ENCODE results near the gene CTXND1.

CTXND1 gene

GRCh38 chr15:80288131-80288530 is 36.1 kb upstream of the CTXND1 start:
- no peak overlapping the region for H3K27ac ChIP-seq
- H3K36me3 ChIP-seq: no peaks in the 10 kb centered on the region
- no peaks in the 10 kb centered on the region for H3K9me3 ChIP-seq
- H3K4me1 ChIP-seq (ENCODE audit: control insufficient read depth in 1 of 2, insufficient read depth in 1 of 2, low read depth in 1 of 2, low read length in 1 of 2): no peaks in the 10 kb centered on the region
- TF ChIP-seq CTCF (IDR thresholded peaks at IDR 0.05): no peak
- H3K4me3 ChIP-seq (ENCODE audit: low read depth in 1 of 2, low read length in 1 of 2): no peak overlapping the region
- H3K27me3 ChIP-seq: peaks cover 57% of the 10 kb centered on the region

DNA sequence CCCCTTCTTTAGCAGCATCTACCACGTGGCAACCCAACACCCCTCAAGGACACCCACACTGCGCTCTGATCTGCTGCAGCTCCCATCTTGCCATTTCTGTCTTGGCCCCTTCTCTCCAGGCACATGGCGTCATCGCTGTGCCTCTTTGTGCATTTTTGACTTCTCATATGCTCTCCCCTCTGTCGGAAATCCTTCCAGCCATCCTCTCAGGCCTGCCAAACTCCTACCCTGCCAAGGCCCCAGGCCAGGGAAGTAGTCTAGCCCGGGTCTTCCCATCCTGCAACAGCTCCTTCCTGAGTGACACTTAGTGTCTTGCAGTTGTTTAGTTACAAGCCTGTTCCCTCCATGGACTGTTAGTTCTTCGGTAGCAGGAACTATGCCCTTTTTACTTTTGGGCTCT is 34.0 kb upstream of the CTXND1 start:
- Histone ChIP-seq H3K4me3 (ENCODE audit: low read depth in 1 of 2, low read length in 1 of 2) (no peak overlapping the region), H3K4me1 (ENCODE audit: control insufficient read depth in 1 of 2, insufficient read depth in 1 of 2, low read depth in 1 of 2, low read length in 1 of 2) (no peaks in the 10 kb centered on the region), H3K27ac (no peak overlapping the region), H3K36me3 (no peaks in the 10 kb centered on the region), H3K27me3 (peaks cover 49% of the 10 kb centered on the region), H3K9me3 (no peaks in the 10 kb centered on the region)
- no peak for TF ChIP-seq CTCF (IDR thresholded peaks at IDR 0.05)

DNA sequence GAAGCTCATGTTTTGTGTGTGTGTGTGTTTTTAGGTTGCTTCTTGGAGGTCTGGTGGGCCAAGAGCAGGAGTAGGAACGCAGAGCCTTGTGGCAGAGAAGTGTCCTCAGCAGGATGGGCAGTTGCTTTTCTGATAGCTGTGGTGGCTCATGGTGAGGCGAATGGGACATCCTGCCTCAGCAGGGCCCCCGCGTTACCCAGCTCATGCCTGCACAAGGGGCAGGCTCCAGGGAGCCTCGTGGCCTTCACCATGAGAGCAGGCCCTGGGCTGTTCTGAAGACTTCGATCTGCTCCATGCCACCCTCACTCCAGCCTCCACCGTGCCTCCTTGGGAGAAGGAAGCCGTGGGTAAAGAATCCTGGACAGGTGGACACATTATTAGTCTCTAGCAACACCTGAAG is 33.4 kb upstream of the CTXND1 start:
- no peaks in the 10 kb centered on the region for H3K36me3 ChIP-seq
- H3K9me3 ChIP-seq: no peaks in the 10 kb centered on the region
- no peaks in the 10 kb centered on the region for H3K4me1 ChIP-seq (ENCODE audit: control insufficient read depth in 1 of 2, insufficient read depth in 1 of 2, low read depth in 1 of 2, low read length in 1 of 2)
- no peak for TF ChIP-seq CTCF (IDR thresholded peaks at IDR 0.05)
- H3K27me3 ChIP-seq: peaks cover 49% of the 10 kb centered on the region
- no peak overlapping the region for H3K4me3 ChIP-seq (ENCODE audit: low read depth in 1 of 2, low read length in 1 of 2)
- no peak overlapping the region for H3K27ac ChIP-seq

GRCh38 chr15:80283531-80283930 is 31.5 kb upstream of the CTXND1 start:
- H3K9me3 ChIP-seq: no peaks in the 10 kb centered on the region
- no peak overlapping the region for H3K27ac ChIP-seq
- no peaks in the 10 kb centered on the region for H3K36me3 ChIP-seq
- TF ChIP-seq CTCF (IDR thresholded peaks at IDR 0.05): no peak
- H3K4me1 ChIP-seq (ENCODE audit: control insufficient read depth in 1 of 2, insufficient read depth in 1 of 2, low read depth in 1 of 2, low read length in 1 of 2): no peaks in the 10 kb centered on the region
- H3K4me3 ChIP-seq (ENCODE audit: low read depth in 1 of 2, low read length in 1 of 2): no peak overlapping the region
- peaks cover 30% of the 10 kb centered on the region for H3K27me3 ChIP-seq

- H3K4me1 ChIP-seq (ENCODE audit: control insufficient read depth in 1 of 2, insufficient read depth in 1 of 2, low read depth in 1 of 2, low read length in 1 of 2): no peaks in the 10 kb centered on the region
- no peak for TF ChIP-seq CTCF (IDR thresholded peaks at IDR 0.05)
- no peaks in the 10 kb centered on the region for H3K9me3 ChIP-seq
- H3K4me3 ChIP-seq (ENCODE audit: low read depth in 1 of 2, low read length in 1 of 2): no peak overlapping the region
- H3K27ac ChIP-seq: no peak overlapping the region
- peaks cover 11% of the 10 kb centered on the region for H3K27me3 ChIP-seq
- H3K36me3 ChIP-seq: no peaks in the 10 kb centered on the region
These were observed 25.1 kb upstream of the CTXND1 start for GRCh38 chr15:80277147-80277546.

GRCh38 chr15:80275961-80276360 is 23.9 kb upstream of the CTXND1 start:
- no peak overlapping the region for H3K27ac ChIP-seq
- H3K36me3 ChIP-seq: no peaks in the 10 kb centered on the region
- no peak for TF ChIP-seq CTCF (IDR thresholded peaks at IDR 0.05)
- H3K4me1 ChIP-seq (ENCODE audit: control insufficient read depth in 1 of 2, insufficient read depth in 1 of 2, low read depth in 1 of 2, low read length in 1 of 2): no peaks in the 10 kb centered on the region
- no peaks in the 10 kb centered on the region for H3K9me3 ChIP-seq
- H3K4me3 ChIP-seq (ENCODE audit: low read depth in 1 of 2, low read length in 1 of 2): no peak overlapping the region
- H3K27me3 ChIP-seq: peaks cover 18% of the 10 kb centered on the region
